ENCODE results near the gene UAP1L1.

UAP1L1 gene

GRCh38 chr9:137044502-137045177, 32.7 kb upstream of the UAP1L1 start:
- Histone ChIP-seq H3K4me3 (ENCODE audit: low read length) (peak overlapping the region; percentile 78), H3K9me3 (ENCODE audit: control insufficient read depth, low read length) (no peaks in the 10 kb centered on the region), H3K9ac (ENCODE audit: low read length) (peak overlapping the region; percentile 82), H3K36me3 (ENCODE audit: control insufficient read depth, insufficient read depth, low read length, severe bottlenecking) (peaks cover 5% of the 10 kb centered on the region), H3K27me3 (replicated peaks; ENCODE audit: control insufficient read depth, insufficient read depth, low read length) (peaks cover 19% of the 10 kb centered on the region), H3K4me1 (ENCODE audit: control insufficient read depth, insufficient read depth, low read length) (peaks cover 17% of the 10 kb centered on the region)
- DNase-seq (ENCODE audit: low read depth), result no peak

GRCh38 chr9:137045294-137046087, 31.8 kb upstream of the UAP1L1 start:
- peaks cover 17% of the 10 kb centered on the region for H3K4me1 ChIP-seq (ENCODE audit: control insufficient read depth, insufficient read depth, low read length)
- H3K4me3 ChIP-seq (ENCODE audit: low read length), result peak overlapping the region; percentile 78
- DNase-seq (ENCODE audit: low read depth), result peak; percentile 70
- peak overlapping the region; percentile 82 for H3K9ac ChIP-seq (ENCODE audit: low read length)
- H3K9me3 ChIP-seq (ENCODE audit: control insufficient read depth, low read length), result no peaks in the 10 kb centered on the region
- H3K36me3 ChIP-seq (ENCODE audit: control insufficient read depth, insufficient read depth, low read length, severe bottlenecking), result no peaks in the 10 kb centered on the region
- H3K27me3 ChIP-seq (replicated peaks; ENCODE audit: control insufficient read depth, insufficient read depth, low read length), result peaks cover 28% of the 10 kb centered on the region

GRCh38 chr9:137046088-137046787, 31.1 kb upstream of the UAP1L1 start, which contains the start of gene NPDC1:
NPDC1 (minus strand) TSS chr9:137046177; CDS start chr9:137045989, 188 bp downstream.
- Histone ChIP-seq H3K4me1 (ENCODE audit: control insufficient read depth, insufficient read depth, low read length) (peaks cover 17% of the 10 kb centered on the region), H3K9ac (ENCODE audit: low read length) (peak within 1 kb of the TSS; percentile 82), H3K36me3 (ENCODE audit: control insufficient read depth, insufficient read depth, low read length, severe bottlenecking) (no peaks in the 10 kb centered on the region), H3K9me3 (ENCODE audit: control insufficient read depth, low read length) (no peaks in the 10 kb centered on the region), H3K4me3 (ENCODE audit: low read length) (peak within 1 kb of the TSS; percentile 78), H3K27me3 (replicated peaks; ENCODE audit: control insufficient read depth, insufficient read depth, low read length) (peaks cover 35% of the 10 kb centered on the region)
- peak; percentile 91 for DNase-seq (ENCODE audit: low read depth)

- H3K9ac ChIP-seq (ENCODE audit: low read length), result no peak overlapping the region
- no peak for DNase-seq (ENCODE audit: low read depth)
- H3K9me3 ChIP-seq (ENCODE audit: control insufficient read depth, low read length), result no peaks in the 10 kb centered on the region
- H3K4me1 ChIP-seq (ENCODE audit: control insufficient read depth, insufficient read depth, low read length), result peaks cover 12% of the 10 kb centered on the region
- H3K4me3 ChIP-seq (ENCODE audit: low read length), result no peak overlapping the region
- H3K36me3 ChIP-seq (ENCODE audit: control insufficient read depth, insufficient read depth, low read length, severe bottlenecking), result no peaks in the 10 kb centered on the region
- peaks cover 52% of the 10 kb centered on the region for H3K27me3 ChIP-seq (replicated peaks; ENCODE audit: control insufficient read depth, insufficient read depth, low read length)
These were observed 28.4 kb upstream of the UAP1L1 start for GRCh38 chr9:137048655-137049543.

GRCh38 chr9:137049544-137050449, 27.5 kb upstream of the UAP1L1 start:
- Histone ChIP-seq H3K27me3 (replicated peaks; ENCODE audit: control insufficient read depth, insufficient read depth, low read length) (peaks cover 58% of the 10 kb centered on the region), H3K9ac (ENCODE audit: low read length) (no peak overlapping the region)
- peak; percentile 84 for DNase-seq (ENCODE audit: low read depth)

GRCh38 chr9:137050570-137050969, 26.7 kb upstream of the UAP1L1 start:
- Histone ChIP-seq H3K36me3 (ENCODE audit: control insufficient read depth, insufficient read depth, low read length, severe bottlenecking) (no peaks in the 10 kb centered on the region), H3K9ac (ENCODE audit: low read length) (no peak overlapping the region), H3K9me3 (ENCODE audit: control insufficient read depth, low read length) (no peaks in the 10 kb centered on the region), H3K27me3 (replicated peaks; ENCODE audit: control insufficient read depth, insufficient read depth, low read length) (peaks cover 60% of the 10 kb centered on the region), H3K4me1 (ENCODE audit: control insufficient read depth, insufficient read depth, low read length) (peaks cover 3% of the 10 kb centered on the region), H3K4me3 (ENCODE audit: low read length) (no peak overlapping the region)
- DNase-seq (ENCODE audit: low read depth), result no peak

More at GRCh38 chr9:137049544-137050449, 27.5 kb upstream of the UAP1L1 start:
- Histone ChIP-seq H3K4me1 (ENCODE audit: control insufficient read depth, insufficient read depth, low read length) (peaks cover 8% of the 10 kb centered on the region), H3K4me3 (ENCODE audit: low read length) (no peak overlapping the region), H3K9me3 (ENCODE audit: control insufficient read depth, low read length) (no peaks in the 10 kb centered on the region), H3K36me3 (ENCODE audit: control insufficient read depth, insufficient read depth, low read length, severe bottlenecking) (no peaks in the 10 kb centered on the region)

- Histone ChIP-seq H3K27me3 (replicated peaks; ENCODE audit: control insufficient read depth, insufficient read depth, low read length) (peaks cover 60% of the 10 kb centered on the region), H3K4me1 (ENCODE audit: control insufficient read depth, insufficient read depth, low read length) (peaks cover 3% of the 10 kb centered on the region), H3K4me3 (ENCODE audit: low read length) (no peak overlapping the region), H3K36me3 (ENCODE audit: control insufficient read depth, insufficient read depth, low read length, severe bottlenecking) (no peaks in the 10 kb centered on the region), H3K9ac (ENCODE audit: low read length) (no peak overlapping the region), H3K9me3 (ENCODE audit: control insufficient read depth, low read length) (no peaks in the 10 kb centered on the region)
- DNase-seq (ENCODE audit: low read depth), result no peak
These were observed 26.1 kb upstream of the UAP1L1 start for GRCh38 chr9:137051145-137051724.

- no peaks in the 10 kb centered on the region for H3K36me3 ChIP-seq (ENCODE audit: control insufficient read depth, insufficient read depth, low read length, severe bottlenecking)
- H3K4me1 ChIP-seq (ENCODE audit: control insufficient read depth, insufficient read depth, low read length), result no peaks in the 10 kb centered on the region
- DNase-seq (ENCODE audit: low read depth), result no peak
These were observed 25.0 kb upstream of the UAP1L1 start for GRCh38 chr9:137052293-137052692.

GRCh38 chr9:137052998-137053943, 24.0 kb upstream of the UAP1L1 start:
- Histone ChIP-seq H3K4me3 (ENCODE audit: low read length) (no peak overlapping the region), H3K36me3 (ENCODE audit: control insufficient read depth, insufficient read depth, low read length, severe bottlenecking) (no peaks in the 10 kb centered on the region), H3K27me3 (replicated peaks; ENCODE audit: control insufficient read depth, insufficient read depth, low read length) (peaks cover 48% of the 10 kb centered on the region), H3K4me1 (ENCODE audit: control insufficient read depth, insufficient read depth, low read length) (no peaks in the 10 kb centered on the region), H3K9ac (ENCODE audit: low read length) (no peak overlapping the region), H3K9me3 (ENCODE audit: control insufficient read depth, low read length) (no peaks in the 10 kb centered on the region)
- DNase-seq (ENCODE audit: low read depth), result no peak

More at GRCh38 chr9:137052293-137052692, 25.0 kb upstream of the UAP1L1 start:
- H3K27me3 ChIP-seq (replicated peaks; ENCODE audit: control insufficient read depth, insufficient read depth, low read length), result peaks cover 56% of the 10 kb centered on the region
- no peak overlapping the region for H3K9ac ChIP-seq (ENCODE audit: low read length)
- no peaks in the 10 kb centered on the region for H3K9me3 ChIP-seq (ENCODE audit: control insufficient read depth, low read length)
- H3K4me3 ChIP-seq (ENCODE audit: low read length), result no peak overlapping the region

Data from adipocyte (in vitro differentiated cells).